K562 (cell line): ENCODE results near the gene TAS2R19. TPM values are rescaled to one million over a fixed set of nuclear protein-coding genes. Genes with fewer than 3 reads are reported as not detected.
A peak's percentile ranks its signal among the peaks of the same experiment; 100 is the strongest.

ENCODE experiments used
- ATAC-seq: fragments of 200-7000 bp; cut with Tn5 transposase; 3 replicates; pipeline ENCODE4 v1.9.1; 2020; ENCODE audit warnings: moderate library complexity
- BruUV-seq: library from RNA; stranded (reverse); fragments of 400-500 nt; replicated peaks from 2 replicates; lab custom pipeline; 2021; lab: Mats Ljungman, UMichigan
- CTCF ChIA-PET: fragments of 300-600 bp; formaldehyde crosslinking; extraction: SDS; loops from one replicate; lab custom pipeline; 2021; ENCODE audit warnings: low intra/inter-chr PET ratio; lab: Yijun Ruan, JAX
- POLR2A ChIA-PET: fragments of 300-600, 350-650 bp; sonication (Branson Sonifier 250); formaldehyde crosslinking; extraction: SDS; loops from one replicate; lab custom pipeline; 2021; ENCODE audit warnings: antibody characterized with exemption, inconsistent platforms; lab: Yijun Ruan, JAX
- DNase-seq, 4 experiments: peaks; one replicate each; pipeline versions ENCODE4 v3.0.0 to v3.0.0-alpha.2; 2011 to 2018; ENCODE audit warnings: low spot score in 3 of 4, mixed read lengths in 3 of 4; ENCODE audit errors: extremely low read depth in 1 of 4
- FAIRE-seq: peaks from 2 replicates; lab custom pipeline; 2011; peaks lifted over from hg19 to GRCh38; lab: Jason Lieb, UNC
- H2AFZ ChIP-seq: 2 replicates; pipeline ENCODE4 v1.6.0; 2011; ENCODE audit warnings: low read depth, low read length, control low read depth, inconsistent platforms
- H3K27ac ChIP-seq: fragments of 200-600 bp; 3 replicates; pipeline ENCODE4 v1.8.0; 2011; ENCODE audit warnings: low read depth, mild to moderate bottlenecking, control low read depth, inconsistent platforms, low read length, moderate library complexity, mixed read lengths; ENCODE audit errors: extremely low read depth
- H3K27me3 ChIP-seq, 2 experiments: fragments of 300-600 bp in 1 of 2; 2 replicates in 1 of 2; 3 replicates in 1 of 2; pipeline versions ENCODE4 v1.6.0 to v1.8.0; 2011; ENCODE audit warnings: inconsistent platforms in 2 of 2, low read length in 2 of 2, mild to moderate bottlenecking in 1 of 2, mixed read lengths in 1 of 2, moderate library complexity in 1 of 2; ENCODE audit not compliant: control insufficient read depth in 2 of 2, insufficient read depth in 2 of 2
- H3K36me3 ChIP-seq: fragments of 300-600 bp; 3 replicates; pipeline ENCODE4 v1.8.0; 2011; ENCODE audit warnings: mild to moderate bottlenecking, low read length, inconsistent platforms; ENCODE audit not compliant: control insufficient read depth, insufficient read depth
- H3K4me1 ChIP-seq, 2 experiments: fragments of 200-600 bp in 1 of 2; replicated peaks in 1 of 2; 2 replicates in 1 of 2; 3 replicates in 1 of 2; pipeline versions ENCODE4 v1.5.1 to v1.8.0; 2011; ENCODE audit warnings: inconsistent platforms in 2 of 2, low read length in 2 of 2, mild to moderate bottlenecking in 1 of 2, mixed read lengths in 1 of 2, moderate library complexity in 1 of 2; ENCODE audit not compliant: control insufficient read depth in 2 of 2, insufficient read depth in 2 of 2
- H3K4me2 ChIP-seq: 2 replicates; pipeline ENCODE4 v1.6.1; 2011; ENCODE audit warnings: low read length, control low read depth, inconsistent platforms, mixed read lengths; ENCODE audit not compliant: insufficient read depth
- H3K4me3 ChIP-seq: fragments of 200-600 bp; sonication (generic), shearing (Covaris generic); 2 replicates; pipeline ENCODE4 v1.5.1; 2016; ENCODE audit warnings: control low read depth, inconsistent platforms
- H3K79me2 ChIP-seq: fragments of 200-600 bp; 3 replicates; pipeline ENCODE4 v1.8.0; 2011; ENCODE audit warnings: low read length, inconsistent platforms; ENCODE audit not compliant: control insufficient read depth, insufficient read depth
- H3K9ac ChIP-seq, 2 experiments: 2 replicates each; pipeline versions ENCODE4 v1.6.0 to v1.6.1; 2011; ENCODE audit warnings: low read depth in 2 of 2, low read length in 2 of 2, control low read depth in 1 of 2, inconsistent platforms in 1 of 2, mild to moderate bottlenecking in 1 of 2, mixed read lengths in 1 of 2; ENCODE audit not compliant: insufficient read depth in 1 of 2
- H3K9me1 ChIP-seq: one replicate; pipeline ENCODE4 v1.6.0; 2011; ENCODE audit warnings: inconsistent platforms, mild to moderate bottlenecking, low read length, moderate library complexity; ENCODE audit not compliant: control insufficient read depth, insufficient read depth
- H3K9me3 ChIP-seq: replicated peaks from 2 replicates; pipeline ENCODE4 v1.5.1; 2011; ENCODE audit warnings: low read depth, low read length, inconsistent platforms; ENCODE audit not compliant: control insufficient read depth, insufficient read depth
- H4K20me1 ChIP-seq: replicated peaks from 2 replicates; pipeline ENCODE4 v1.6.1; 2011; ENCODE audit warnings: low read length, inconsistent platforms, mixed read lengths; ENCODE audit not compliant: control insufficient read depth, insufficient read depth
- FIP1L1 ChIP-seq: fragments of 200-400 bp; formaldehyde crosslinking; IDR thresholded peaks from 2 replicates; pipeline ENCODE4 v1.6.1; 2018; ENCODE audit warnings: mild to moderate bottlenecking, low read depth, low read length; ENCODE audit not compliant: poor library complexity, severe bottlenecking
- KDM1A ChIP-seq, 2 experiments: fragments of 450-650 bp; IDR thresholded peaks; 2 replicates each; pipeline ENCODE4 v1.6.1; 2016; ENCODE audit warnings: mild to moderate bottlenecking in 2 of 2
- NR2F6 ChIP-seq: fragments of 450-650 bp; formaldehyde crosslinking; IDR thresholded peaks from 2 replicates; pipeline ENCODE4 v1.4.0; 2020; ENCODE audit warnings: mild to moderate bottlenecking
- NR4A1 ChIP-seq, 2 experiments: fragments of 250-450 bp in 1 of 2; fragments of 450-650 bp in 1 of 2; sonication (Bioruptor Pico) in 1 of 2; IDR thresholded peaks; 2 replicates each; pipeline versions ENCODE4 v1.4.0 to v1.6.1; 2016 to 2020; ENCODE audit warnings: mild to moderate bottlenecking in 2 of 2, missing compliant biosample characterization in 1 of 2, missing genetic modification characterization in 1 of 2, moderate library complexity in 1 of 2
- WGBS: fragments of 100-300 bp; shearing (Covaris generic); methylation state at CpG from one replicate; pipeline ENCODE4 v1.1.6; 2016; ENCODE audit warnings: low coverage, mixed read lengths; ENCODE audit not compliant: insufficient coverage; ENCODE audit errors: missing lambda C conversion rate; 5-methylcytosine and 5-hydroxymethylcytosine counted together
- in situ Hi-C: fragments of 300-500 bp; cut with MboI; formaldehyde crosslinking; loops from 4 replicates; pipeline ENCODE4 v1.15.0; 2018; ENCODE audit warnings: inconsistent platforms, mixed read lengths
- intact Hi-C: fragments of 100-400 bp; cut with micrococcal nuclease; formaldehyde crosslinking; loops from 2 replicates; pipeline ENCODE4 v1.14.2; 2022
- polyA plus RNA-seq, 8 experiments: library from polyadenylated mRNA; depleted of rRNA in 4 of 8; stranded (reverse) in 5 of 8; unstranded in 3 of 8; fragments of >200 nt; fragmentation: Nextera tagmentation in 2 of 8; fragmentation: Illumina TruSeq in 1 of 8; extraction: Ambion mirVana in 2 of 8; extraction: Trizol in 1 of 8; gene quantifications; 2 replicates each; pipeline versions ENCODE4 v1.2.1 to v1.2.3, GENCODE V29; 2011 to 2014; ENCODE audit warnings: inconsistent platforms in 1 of 8, missing spikeins in 1 of 8
- total RNA-seq, 7 experiments: library from RNA; depleted of rRNA in 6 of 7; stranded (reverse); fragments of >200 nt in 6 of 7; fragmentation: Illumina TruSeq in 2 of 7; extraction: Trizol in 2 of 7; gene quantifications; 2 replicates each; pipeline versions ENCODE4 v1.2.1 to v1.2.3, GENCODE V29; 2011 to 2021; ENCODE audit warnings: low replicate concordance in 1 of 7
- TF ChIP-seq, protein P1 (sequence below), 3 experiments: IDR thresholded peaks in 2 of 3; conservative IDR thresholded peaks in 1 of 3; 2 replicates each; pipeline ENCODE4 v1.5.1; 2011 to 2012; ENCODE audit warnings: low read length in 3 of 3, mild to moderate bottlenecking in 3 of 3, control low read depth in 2 of 3, improper control_type of control experiment in 1 of 3, inconsistent platforms in 1 of 3, low read depth in 1 of 3, mixed read lengths in 1 of 3, moderate library complexity in 1 of 3; ENCODE audit not compliant: insufficient read depth in 2 of 3
- TF ChIP-seq, protein P2 (sequence below): sonication (generic); formaldehyde crosslinking; IDR thresholded peaks from 2 replicates; pipeline ENCODE4 v1.8.1; 2023; ENCODE audit warnings: mild to moderate bottlenecking, missing genetic modification reagents
- TF ChIP-seq, protein P3 (sequence below): fragments of 250-450 bp; sonication (Bioruptor Pico); IDR thresholded peaks from 2 replicates; pipeline ENCODE4 v1.5.0; 2020; ENCODE audit warnings: mild to moderate bottlenecking

The TAS2R19 gene
- total and polyA plus RNA-seq, 9 of the 15 experiments (the other 6 are each of a cell fraction or from before 2014, with no cell fraction given) = 0.13 to 3.0 (median 0.86) TPM; not detected in 2

DNA sequence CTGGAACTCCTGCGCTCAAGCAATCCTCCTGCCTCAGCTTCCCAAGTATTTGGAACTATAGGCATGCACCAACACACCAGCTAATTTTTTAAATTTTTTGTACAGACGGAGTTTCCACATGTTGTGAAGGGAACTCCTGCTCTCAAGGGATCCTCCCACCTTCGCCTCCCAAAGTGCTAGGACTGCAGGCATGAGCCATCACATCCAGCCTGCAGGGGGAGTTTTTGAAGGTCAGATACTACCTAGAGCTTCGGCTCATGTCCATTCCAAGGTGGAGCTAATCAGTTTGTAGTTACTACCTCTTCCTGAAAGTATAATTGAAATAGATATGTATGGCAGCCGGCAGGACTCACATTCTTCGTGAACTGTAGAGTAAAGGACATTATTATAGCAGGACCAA, 3.7 kb upstream of the TAS2R19 start:
- Histone ChIP-seq H3K9ac (no peak overlapping the region), H3K9me3 (no peaks in the 10 kb centered on the region), H2AFZ (no peak overlapping the region), H3K9me1 (no peaks in the 10 kb centered on the region), H3K4me3 (no peak overlapping the region), H3K4me2 (no peak overlapping the region), H3K79me2 (no peaks in the 10 kb centered on the region), H3K4me1 (no peaks in the 10 kb centered on the region), H4K20me1 (no peaks in the 10 kb centered on the region), H3K27me3 (no peaks in the 10 kb centered on the region), H3K27ac (no peak overlapping the region), H3K36me3 (no peaks in the 10 kb centered on the region)
- ATAC-seq (peak; percentile 49; the same call in 1 of the 3 replicates), DNase-seq (peak in 1 of 4 experiments; percentile 8), FAIRE-seq (no peak)
- POLR2A ChIA-PET = no interaction called here
- in situ Hi-C loops (no loop called here), intact Hi-C loops (no loop called here)
- no TSS peak for BruUV-seq
- CTCF ChIA-PET = no interaction called here
- TF ChIP-seq, protein P1, sequence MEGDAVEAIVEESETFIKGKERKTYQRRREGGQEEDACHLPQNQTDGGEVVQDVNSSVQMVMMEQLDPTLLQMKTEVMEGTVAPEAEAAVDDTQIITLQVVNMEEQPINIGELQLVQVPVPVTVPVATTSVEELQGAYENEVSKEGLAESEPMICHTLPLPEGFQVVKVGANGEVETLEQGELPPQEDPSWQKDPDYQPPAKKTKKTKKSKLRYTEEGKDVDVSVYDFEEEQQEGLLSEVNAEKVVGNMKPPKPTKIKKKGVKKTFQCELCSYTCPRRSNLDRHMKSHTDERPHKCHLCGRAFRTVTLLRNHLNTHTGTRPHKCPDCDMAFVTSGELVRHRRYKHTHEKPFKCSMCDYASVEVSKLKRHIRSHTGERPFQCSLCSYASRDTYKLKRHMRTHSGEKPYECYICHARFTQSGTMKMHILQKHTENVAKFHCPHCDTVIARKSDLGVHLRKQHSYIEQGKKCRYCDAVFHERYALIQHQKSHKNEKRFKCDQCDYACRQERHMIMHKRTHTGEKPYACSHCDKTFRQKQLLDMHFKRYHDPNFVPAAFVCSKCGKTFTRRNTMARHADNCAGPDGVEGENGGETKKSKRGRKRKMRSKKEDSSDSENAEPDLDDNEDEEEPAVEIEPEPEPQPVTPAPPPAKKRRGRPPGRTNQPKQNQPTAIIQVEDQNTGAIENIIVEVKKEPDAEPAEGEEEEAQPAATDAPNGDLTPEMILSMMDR (IDR thresholded peaks at IDR 0.05 in 2 of 3, conservative IDR thresholded peaks at IDR 0.05 in 1 of 3; ENCODE audit: insufficient read depth in 2 of 3, low read depth in 1 of 3, low read length in 3 of 3) = 0 out of 6 replicates have a peak, but pooled peaks of 1 of the 3 experiments have one; percentile 6
- no peak for TF ChIP-seq NR4A1 (CRISPR knock-in tag; IDR thresholded peaks at IDR 0.05)
- TF ChIP-seq NR4A1 (tag; IDR thresholded peaks at IDR 0.05) = no peak
- 83% methylated on average over 6 of the region's 6 CpGs for WGBS

DNA sequence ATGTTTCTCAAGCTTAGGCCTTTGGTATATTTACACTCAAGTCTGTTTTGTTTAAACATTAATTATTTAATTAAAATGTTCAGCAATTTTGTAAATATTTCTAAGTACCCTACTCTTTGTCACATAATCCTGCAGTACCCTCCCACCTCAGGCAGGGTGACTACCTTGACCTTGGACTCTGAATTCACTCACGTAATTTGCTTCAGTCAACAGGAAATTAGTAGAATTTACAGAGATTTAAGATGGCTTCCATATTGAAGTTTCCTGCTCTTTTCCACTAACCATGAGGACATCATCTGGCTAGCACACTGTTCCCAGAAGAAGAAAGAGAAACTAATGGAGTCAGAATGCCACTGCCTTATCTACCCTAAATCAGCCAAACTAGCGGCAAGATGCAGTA, 967 bp upstream of the TAS2R19 start:
- no peaks in the 10 kb centered on the region for H3K9me1 ChIP-seq
- H3K9ac ChIP-seq = no peak overlapping the region
- no peak overlapping the region for H2AFZ ChIP-seq
- no peaks in the 10 kb centered on the region for H3K9me3 ChIP-seq
- FAIRE-seq (no peak), DNase-seq (no peak), ATAC-seq (no peak)
- H3K4me1 ChIP-seq = no peaks in the 10 kb centered on the region
- H4K20me1 ChIP-seq = no peaks in the 10 kb centered on the region
- POLR2A ChIA-PET = no interaction called here
- in situ Hi-C loops = no loop called here
- 58% methylated on average over 2 of the region's 2 CpGs for WGBS
- no peaks in the 10 kb centered on the region for H3K27me3 ChIP-seq
- no peak overlapping the region for H3K27ac ChIP-seq
- no peaks in the 10 kb centered on the region for H3K79me2 ChIP-seq
- intact Hi-C loops = no loop called here
- no TSS peak for BruUV-seq
- H3K36me3 ChIP-seq = no peaks in the 10 kb centered on the region
- H3K4me3 ChIP-seq = no peak overlapping the region
- H3K4me2 ChIP-seq = no peak overlapping the region
- CTCF ChIA-PET = no interaction called here
- TF ChIP-seq, protein P2, sequence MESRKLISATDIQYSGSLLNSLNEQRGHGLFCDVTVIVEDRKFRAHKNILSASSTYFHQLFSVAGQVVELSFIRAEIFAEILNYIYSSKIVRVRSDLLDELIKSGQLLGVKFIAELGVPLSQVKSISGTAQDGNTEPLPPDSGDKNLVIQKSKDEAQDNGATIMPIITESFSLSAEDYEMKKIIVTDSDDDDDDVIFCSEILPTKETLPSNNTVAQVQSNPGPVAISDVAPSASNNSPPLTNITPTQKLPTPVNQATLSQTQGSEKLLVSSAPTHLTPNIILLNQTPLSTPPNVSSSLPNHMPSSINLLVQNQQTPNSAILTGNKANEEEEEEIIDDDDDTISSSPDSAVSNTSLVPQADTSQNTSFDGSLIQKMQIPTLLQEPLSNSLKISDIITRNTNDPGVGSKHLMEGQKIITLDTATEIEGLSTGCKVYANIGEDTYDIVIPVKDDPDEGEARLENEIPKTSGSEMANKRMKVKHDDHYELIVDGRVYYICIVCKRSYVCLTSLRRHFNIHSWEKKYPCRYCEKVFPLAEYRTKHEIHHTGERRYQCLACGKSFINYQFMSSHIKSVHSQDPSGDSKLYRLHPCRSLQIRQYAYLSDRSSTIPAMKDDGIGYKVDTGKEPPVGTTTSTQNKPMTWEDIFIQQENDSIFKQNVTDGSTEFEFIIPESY (CRISPR knock-in tag) = no peak
- TF ChIP-seq, protein P3, sequence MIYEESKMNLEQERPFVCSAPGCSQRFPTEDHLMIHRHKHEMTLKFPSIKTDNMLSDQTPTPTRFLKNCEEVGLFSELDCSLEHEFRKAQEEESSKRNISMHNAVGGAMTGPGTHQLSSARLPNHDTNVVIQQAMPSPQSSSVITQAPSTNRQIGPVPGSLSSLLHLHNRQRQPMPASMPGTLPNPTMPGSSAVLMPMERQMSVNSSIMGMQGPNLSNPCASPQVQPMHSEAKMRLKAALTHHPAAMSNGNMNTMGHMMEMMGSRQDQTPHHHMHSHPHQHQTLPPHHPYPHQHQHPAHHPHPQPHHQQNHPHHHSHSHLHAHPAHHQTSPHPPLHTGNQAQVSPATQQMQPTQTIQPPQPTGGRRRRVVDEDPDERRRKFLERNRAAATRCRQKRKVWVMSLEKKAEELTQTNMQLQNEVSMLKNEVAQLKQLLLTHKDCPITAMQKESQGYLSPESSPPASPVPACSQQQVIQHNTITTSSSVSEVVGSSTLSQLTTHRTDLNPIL (CRISPR knock-in tag) = no peak
- TF ChIP-seq FIP1L1 (no peak), NR2F6 (CRISPR knock-in tag) (no peak), KDM1A (IDR thresholded peaks at IDR 0.05) (no peak)
